OCI-LY7 (cell line): Measurements from ENCODE around the gene APOO. TPM values are rescaled to one million over a fixed set of nuclear protein-coding genes. Genes with fewer than 3 reads are reported as not detected.

ENCODE experiments used
- BruUV-seq: library from RNA; stranded (reverse); fragments of 400-500 nt; replicated peaks from 2 replicates; lab custom pipeline; 2021; lab: Mats Ljungman, UMichigan
- CTCF ChIA-PET: fragments of 300-600 bp; sonication (Branson Sonifier 250); formaldehyde crosslinking; loops from one replicate; lab custom pipeline; 2022; ENCODE audit warnings: antibody characterized with exemption; ENCODE audit not compliant: unreplicated experiment; lab: Charles Lee
- POLR2A ChIA-PET: fragments of 300-600 bp; sonication (Branson Sonifier 250); formaldehyde crosslinking; loops from one replicate; lab custom pipeline; 2022; ENCODE audit warnings: antibody characterized with exemption; lab: Charles Lee
- DNase-seq: peaks from one replicate; pipeline ENCODE4 v3.0.0-alpha.2; 2015; ENCODE audit warnings: low spot score
- H2AFZ ChIP-seq: fragments of 200-600 bp; sonication (generic), shearing (Covaris generic); 2 replicates; pipeline ENCODE4 v1.6.1; 2014; ENCODE audit warnings: mild to moderate bottlenecking, antibody characterized with exemption, low read length, moderate library complexity
- H3K27ac ChIP-seq: fragments of 200-600 bp; sonication (generic); 2 replicates; pipeline ENCODE4 v1.5.1; 2014; ENCODE audit warnings: mixed run types, low read depth, mild to moderate bottlenecking, moderate library complexity, low read length, inconsistent platforms; ENCODE audit not compliant: poor library complexity, severe bottlenecking
- H3K36me3 ChIP-seq: fragments of 200-600 bp; sonication (generic); 2 replicates; pipeline ENCODE4 v1.6.1; 2014; ENCODE audit warnings: mild to moderate bottlenecking, antibody characterized with exemption, low read length, moderate library complexity, mixed read lengths; ENCODE audit not compliant: insufficient read depth
- H3K4me1 ChIP-seq: fragments of 200-600 bp; sonication (generic); 2 replicates; pipeline ENCODE4 v1.5.1; 2014; ENCODE audit warnings: mild to moderate bottlenecking, low read length; ENCODE audit not compliant: insufficient read depth, poor library complexity, severe bottlenecking
- H3K4me2 ChIP-seq: fragments of 200-600 bp; sonication (generic); 2 replicates; pipeline ENCODE4 v1.6.1; 2014; ENCODE audit warnings: mild to moderate bottlenecking, low read length
- H3K4me3 ChIP-seq: fragments of 200-600 bp; sonication (generic); 2 replicates; pipeline ENCODE4 v1.5.1; 2014; ENCODE audit warnings: mild to moderate bottlenecking, low read depth, low read length; ENCODE audit not compliant: poor library complexity, severe bottlenecking
- H3K79me2 ChIP-seq: fragments of 200-600 bp; sonication (generic); 2 replicates; pipeline ENCODE4 v1.6.1; 2016; ENCODE audit warnings: low read depth, mild to moderate bottlenecking, low read length, moderate library complexity, mixed read lengths; ENCODE audit not compliant: insufficient read depth
- H3K9me2 ChIP-seq: fragments of 200-600 bp; sonication (generic); 2 replicates; pipeline ENCODE4 v1.6.1; 2016; ENCODE audit warnings: mild to moderate bottlenecking, low read length, mixed read lengths; ENCODE audit not compliant: insufficient read depth
- H3K9me3 ChIP-seq: fragments of 200-600 bp; sonication (generic); 2 replicates; pipeline ENCODE4 v1.6.1; 2014; ENCODE audit warnings: mild to moderate bottlenecking, mixed run types, low read length, mixed read lengths
- H4K20me1 ChIP-seq: fragments of 200-600 bp; sonication (generic); 2 replicates; pipeline ENCODE4 v1.6.1; 2014; ENCODE audit warnings: mild to moderate bottlenecking, antibody characterized with exemption, low read length, moderate library complexity, mixed read lengths; ENCODE audit not compliant: insufficient read depth
- EZH2phosphoT487 ChIP-seq: fragments of 200-600 bp; sonication (generic); IDR thresholded peaks from 2 replicates; pipeline ENCODE4 v1.6.1; 2018; ENCODE audit warnings: low read depth, borderline replicate concordance, mild to moderate bottlenecking, mixed run types, antibody characterized with exemption, low read length, moderate library complexity, mixed read lengths
- intact Hi-C: fragments of 100-400 bp; cut with micrococcal nuclease; formaldehyde crosslinking; loops from one replicate; pipeline ENCODE4 v1.10.0; 2022; ENCODE audit not compliant: unreplicated experiment
- total RNA-seq, 2 experiments: library from RNA; depleted of rRNA in 1 of 2; stranded (reverse); fragments of >200 nt in 1 of 2; shearing (Covaris generic) in 1 of 2; gene quantifications; 2 replicates each; pipeline ENCODE4 v1.2.3, GENCODE V29; 2014 to 2022
- TF ChIP-seq, protein P1 (sequence below): fragments of 200-600 bp; sonication (generic); conservative IDR thresholded peaks from 2 replicates; pipeline ENCODE4 v1.5.1; 2014; ENCODE audit warnings: mild to moderate bottlenecking, antibody characterized with exemption, low read length, moderate library complexity, mixed read lengths

The APOO gene
- total RNA-seq, 2 experiments from 2014 or later, result 17.5 to 18.1 TPM

- no peaks in the 10 kb centered on the region for H4K20me1 ChIP-seq
- ChIA-PET CTCF (no interaction called here), POLR2A (no interaction called here)
- DNase-seq, result no peak
- TF ChIP-seq, protein P1, sequence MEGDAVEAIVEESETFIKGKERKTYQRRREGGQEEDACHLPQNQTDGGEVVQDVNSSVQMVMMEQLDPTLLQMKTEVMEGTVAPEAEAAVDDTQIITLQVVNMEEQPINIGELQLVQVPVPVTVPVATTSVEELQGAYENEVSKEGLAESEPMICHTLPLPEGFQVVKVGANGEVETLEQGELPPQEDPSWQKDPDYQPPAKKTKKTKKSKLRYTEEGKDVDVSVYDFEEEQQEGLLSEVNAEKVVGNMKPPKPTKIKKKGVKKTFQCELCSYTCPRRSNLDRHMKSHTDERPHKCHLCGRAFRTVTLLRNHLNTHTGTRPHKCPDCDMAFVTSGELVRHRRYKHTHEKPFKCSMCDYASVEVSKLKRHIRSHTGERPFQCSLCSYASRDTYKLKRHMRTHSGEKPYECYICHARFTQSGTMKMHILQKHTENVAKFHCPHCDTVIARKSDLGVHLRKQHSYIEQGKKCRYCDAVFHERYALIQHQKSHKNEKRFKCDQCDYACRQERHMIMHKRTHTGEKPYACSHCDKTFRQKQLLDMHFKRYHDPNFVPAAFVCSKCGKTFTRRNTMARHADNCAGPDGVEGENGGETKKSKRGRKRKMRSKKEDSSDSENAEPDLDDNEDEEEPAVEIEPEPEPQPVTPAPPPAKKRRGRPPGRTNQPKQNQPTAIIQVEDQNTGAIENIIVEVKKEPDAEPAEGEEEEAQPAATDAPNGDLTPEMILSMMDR, result no peak
- TF ChIP-seq EZH2phosphoT487, result no peak
- no peaks in the 10 kb centered on the region for H3K9me2 ChIP-seq
- no peaks in the 10 kb centered on the region for H3K9me3 ChIP-seq
- H3K36me3 ChIP-seq, result no peaks in the 10 kb centered on the region
- H3K79me2 ChIP-seq, result no peaks in the 10 kb centered on the region
- peaks cover 5% of the 10 kb centered on the region for H3K4me1 ChIP-seq
- H3K27ac ChIP-seq, result no peak overlapping the region
- no peak overlapping the region for H2AFZ ChIP-seq
- intact Hi-C loops, result no loop called here
- BruUV-seq, result no TSS peak
- H3K4me2 ChIP-seq, result no peak overlapping the region
- H3K4me3 ChIP-seq, result no peak overlapping the region
Measured at GRCh38 chrX:23792861-23793553, 114.7 kb downstream of the APOO start.

DNA sequence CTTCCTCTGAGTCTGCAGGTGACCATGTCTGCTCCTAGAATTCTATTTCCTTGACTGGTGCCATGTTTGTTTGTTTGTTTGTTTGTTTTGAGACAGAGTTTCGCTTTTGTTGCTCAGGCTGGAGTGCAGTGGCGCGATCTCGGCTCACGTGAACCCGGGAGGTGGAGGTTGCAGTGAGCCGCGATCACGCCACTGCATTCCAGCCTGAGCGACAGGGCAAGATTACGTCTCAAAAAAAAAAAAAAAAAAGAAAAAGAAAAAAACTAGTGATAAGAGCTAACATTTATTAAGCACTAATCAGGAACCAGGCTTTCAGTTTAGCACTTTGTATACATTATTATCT is 117.6 kb downstream of the APOO start:
- Histone ChIP-seq H3K4me3 (no peak overlapping the region), H3K36me3 (peaks cover 11% of the 10 kb centered on the region), H3K9me2 (no peaks in the 10 kb centered on the region), H3K4me1 (peaks cover 5% of the 10 kb centered on the region), H4K20me1 (no peaks in the 10 kb centered on the region), H3K79me2 (no peaks in the 10 kb centered on the region; the same call in 1 of the 2 replicates), H2AFZ (no peak overlapping the region), H3K27ac (no peak overlapping the region), H3K4me2 (no peak overlapping the region), H3K9me3 (no peaks in the 10 kb centered on the region)
- DNase-seq, result no peak
- no TSS peak for BruUV-seq
- CTCF ChIA-PET, result no interaction called here
- TF ChIP-seq, protein P1, result no peak
- no peak for TF ChIP-seq EZH2phosphoT487
- intact Hi-C loops, result no loop called here
- POLR2A ChIA-PET, result no interaction called here

GRCh38 chrX:23789386-23790154 is 118.2 kb downstream of the APOO start:
- Histone ChIP-seq H3K79me2 (no peaks in the 10 kb centered on the region; the same call in 1 of the 2 replicates), H3K9me2 (no peaks in the 10 kb centered on the region), H3K27ac (no peak overlapping the region), H3K4me1 (peaks cover 9% of the 10 kb centered on the region), H3K36me3 (peaks cover 16% of the 10 kb centered on the region), H4K20me1 (no peaks in the 10 kb centered on the region), H3K4me3 (no peak overlapping the region), H3K9me3 (no peaks in the 10 kb centered on the region), H3K4me2 (no peak overlapping the region), H2AFZ (no peak overlapping the region)
- POLR2A ChIA-PET, result no interaction called here
- no peak for DNase-seq
- TF ChIP-seq EZH2phosphoT487, result no peak
- TF ChIP-seq, protein P1, result no peak
- intact Hi-C loops, result no loop called here
- CTCF ChIA-PET, result no interaction called here
- no TSS peak for BruUV-seq
